Nephron progenitor cell (in vitro differentiated cells): ENCODE data around the gene TTLL9.

ENCODE experiments used
- DNase-seq: peaks from one replicate; pipeline ENCODE4 v3.0.0; 2021
- H3K27ac Mint-ChIP-seq: 2 replicates; pipeline ENCODE4 v1.8.0; 2021; ENCODE audit warnings: mild to moderate bottlenecking, moderate library complexity, mixed read lengths
- H3K27me3 Mint-ChIP-seq: 2 replicates; pipeline ENCODE4 v1.8.0; 2021; ENCODE audit warnings: mild to moderate bottlenecking, low read depth, mixed read lengths; ENCODE audit not compliant: poor library complexity
- H3K36me3 Mint-ChIP-seq: 2 replicates; pipeline ENCODE4 v1.8.0; 2021; ENCODE audit warnings: low read depth, mixed read lengths
- H3K4me1 Mint-ChIP-seq: 2 replicates; pipeline ENCODE4 v1.8.0; 2021; ENCODE audit warnings: mixed read lengths
- H3K4me3 Mint-ChIP-seq: 2 replicates; pipeline ENCODE4 v1.8.0; 2021; ENCODE audit warnings: mild to moderate bottlenecking, moderate library complexity, mixed read lengths
- H3K9me3 Mint-ChIP-seq: 2 replicates; pipeline ENCODE4 v1.8.0; 2021; ENCODE audit warnings: mild to moderate bottlenecking, moderate library complexity, mixed read lengths
- CTCF ChIP-seq: fragments of 200-600 bp; sonication (generic); IDR thresholded peaks from 2 replicates; pipeline ENCODE4 v1.5.0; 2021; ENCODE audit warnings: antibody characterized with exemption

TTLL9 gene

GRCh38 chr20:31894980-31895675, 24.7 kb downstream of the TTLL9 start:
- H3K27me3 Mint-ChIP-seq: peaks cover 5% of the 10 kb centered on the region
- H3K4me3 Mint-ChIP-seq: no peak overlapping the region
- no peaks in the 10 kb centered on the region for H3K36me3 Mint-ChIP-seq
- TF ChIP-seq CTCF: no peak
- H3K27ac Mint-ChIP-seq: peak overlapping the region; percentile 32
- peaks cover 6% of the 10 kb centered on the region for H3K9me3 Mint-ChIP-seq
- peaks cover 16% of the 10 kb centered on the region for H3K4me1 Mint-ChIP-seq
- no peak for DNase-seq

- Mint-ChIP-seq H3K36me3 (no peaks in the 10 kb centered on the region), H3K4me3 (no peak overlapping the region), H3K9me3 (peaks cover 6% of the 10 kb centered on the region), H3K4me1 (peaks cover 16% of the 10 kb centered on the region), H3K27me3 (peaks cover 4% of the 10 kb centered on the region), H3K27ac (no peak overlapping the region)
- no peak for DNase-seq
- TF ChIP-seq CTCF: no peak
Observed at GRCh38 chr20:31896049-31896448, 25.6 kb downstream of the TTLL9 start.

- H3K36me3 Mint-ChIP-seq: no peaks in the 10 kb centered on the region
- peaks cover 6% of the 10 kb centered on the region for H3K9me3 Mint-ChIP-seq
- H3K27me3 Mint-ChIP-seq: peaks cover 4% of the 10 kb centered on the region
- DNase-seq: no peak
- no peak overlapping the region for H3K4me3 Mint-ChIP-seq
- no peak overlapping the region for H3K27ac Mint-ChIP-seq
- peaks cover 16% of the 10 kb centered on the region for H3K4me1 Mint-ChIP-seq
- TF ChIP-seq CTCF: no peak
Observed at GRCh38 chr20:31897541-31897940, 27.1 kb downstream of the TTLL9 start.

- Mint-ChIP-seq H3K36me3 (no peaks in the 10 kb centered on the region), H3K4me1 (peaks cover 13% of the 10 kb centered on the region), H3K4me3 (no peak overlapping the region), H3K27ac (no peak overlapping the region), H3K27me3 (no peaks in the 10 kb centered on the region), H3K9me3 (no peaks in the 10 kb centered on the region)
- TF ChIP-seq CTCF: no peak
- no peak for DNase-seq
Observed at GRCh38 chr20:31901615-31902014, 31.2 kb downstream of the TTLL9 start.

GRCh38 chr20:31903627-31904386, 33.4 kb downstream of the TTLL9 start:
- Mint-ChIP-seq H3K4me3 (no peak overlapping the region), H3K27ac (no peak overlapping the region), H3K36me3 (no peaks in the 10 kb centered on the region), H3K9me3 (no peaks in the 10 kb centered on the region), H3K27me3 (no peaks in the 10 kb centered on the region), H3K4me1 (peaks cover 4% of the 10 kb centered on the region)
- DNase-seq: no peak
- no peak for TF ChIP-seq CTCF
